ENCODE results near the gene PEX14. TPM values are rescaled to one million over a fixed set of nuclear protein-coding genes. Genes with fewer than 3 reads are reported as not detected.
A peak's percentile ranks its signal among the peaks of the same experiment; 100 is the strongest.
"Not testable (repeated sequence)": the region's sequence is repeated elsewhere in the genome, so short reads cannot be mapped to it uniquely, and the experiment has no call there.

PEX14 gene
- total RNA-seq, 1 donor from 2014 or later, result 28.0 TPM

- Mint-ChIP-seq H3K36me3 (ENCODE audit: low read depth) (peaks cover 6% of the 10 kb centered on the region), H3K4me1 (peaks cover 32% of the 10 kb centered on the region), H3K9me3 (no peaks in the 10 kb centered on the region), H3K27ac (ENCODE audit: unreplicated experiment) (no peak overlapping the region), H3K4me3 (peak overlapping the region; percentile 27), H3K27me3 (ENCODE audit: low read depth) (no peaks in the 10 kb centered on the region)
- DNase-seq (ENCODE audit: low read depth, low spot score), result no peak
- no peak for TF ChIP-seq CTCF (conservative IDR thresholded peaks at IDR 0.05)
Observed at GRCh38 chr1:10470043-10470442, 4.7 kb upstream of the PEX14 start.

GRCh38 chr1:10471411-10472219 is 3.1 kb upstream of the PEX14 start:
- DNase-seq (ENCODE audit: low read depth, low spot score), result no peak
- no peaks in the 10 kb centered on the region for H3K9me3 Mint-ChIP-seq
- peak overlapping the region; percentile 99 for H3K4me3 Mint-ChIP-seq
- TF ChIP-seq CTCF (conservative IDR thresholded peaks at IDR 0.05), result no peak
- H3K27me3 Mint-ChIP-seq (ENCODE audit: low read depth), result no peaks in the 10 kb centered on the region
- peaks cover 47% of the 10 kb centered on the region for H3K4me1 Mint-ChIP-seq
- peak overlapping the region; percentile 67 for H3K27ac Mint-ChIP-seq (ENCODE audit: unreplicated experiment)
- H3K36me3 Mint-ChIP-seq (ENCODE audit: low read depth), result peaks cover 6% of the 10 kb centered on the region

GRCh38 chr1:10472220-10473144 is 2.3 kb upstream of the PEX14 start, which contains the start of gene DFFA:
DFFA (minus strand) TSS chr1:10472529; CDS start chr1:10472458, 71 bp downstream.
- DNase-seq (ENCODE audit: low read depth, low spot score), result peak; percentile 84
- H3K36me3 Mint-ChIP-seq (ENCODE audit: low read depth), result peaks cover 4% of the 10 kb centered on the region
- H3K4me1 Mint-ChIP-seq, result peaks cover 48% of the 10 kb centered on the region
- peak within 1 kb of the TSS; percentile 99 for H3K4me3 Mint-ChIP-seq
- peak within 1 kb of the TSS; percentile 67 for H3K27ac Mint-ChIP-seq (ENCODE audit: unreplicated experiment)
- no peaks in the 10 kb centered on the region for H3K27me3 Mint-ChIP-seq (ENCODE audit: low read depth)
- TF ChIP-seq CTCF (conservative IDR thresholded peaks at IDR 0.05), result no peak
- no peaks in the 10 kb centered on the region for H3K9me3 Mint-ChIP-seq

GRCh38 chr1:10473145-10473765 is 1.5 kb upstream of the PEX14 start:
- Mint-ChIP-seq H3K4me3 (peak overlapping the region; percentile 99), H3K27ac (ENCODE audit: unreplicated experiment) (no peak overlapping the region), H3K36me3 (ENCODE audit: low read depth) (peaks cover under 1% of the 10 kb centered on the region), H3K9me3 (no peaks in the 10 kb centered on the region), H3K4me1 (peaks cover 48% of the 10 kb centered on the region), H3K27me3 (ENCODE audit: low read depth) (no peaks in the 10 kb centered on the region)
- no peak for DNase-seq (ENCODE audit: low read depth, low spot score)
- TF ChIP-seq CTCF (conservative IDR thresholded peaks at IDR 0.05), result no peak

GRCh38 chr1:10474309-10474612 is 489 bp upstream of the PEX14 start:
- not testable (repeated sequence) for H3K36me3 Mint-ChIP-seq (ENCODE audit: low read depth); H3K9me3 Mint-ChIP-seq; H3K27ac Mint-ChIP-seq (ENCODE audit: unreplicated experiment); DNase-seq (ENCODE audit: low read depth, low spot score); H3K27me3 Mint-ChIP-seq (ENCODE audit: low read depth)
- Mint-ChIP-seq H3K4me1 (peaks cover 48% of the 10 kb centered on the region), H3K4me3 (peak overlapping the region; percentile 93)

Data from neural crest cell (in vitro differentiated cells).